HS-27A (cell line): ENCODE results near the gene TRMT11.
"Not testable (repeated sequence)": the region's sequence is repeated elsewhere in the genome, so short reads cannot be mapped to it uniquely, and the experiment has no call there.

Experiments used
- DNase-seq: peaks from one replicate; pipeline ENCODE4 v3.0.0-alpha.2; 2012; ENCODE audit warnings: low read depth, missing footprints

TRMT11 gene

DNA sequence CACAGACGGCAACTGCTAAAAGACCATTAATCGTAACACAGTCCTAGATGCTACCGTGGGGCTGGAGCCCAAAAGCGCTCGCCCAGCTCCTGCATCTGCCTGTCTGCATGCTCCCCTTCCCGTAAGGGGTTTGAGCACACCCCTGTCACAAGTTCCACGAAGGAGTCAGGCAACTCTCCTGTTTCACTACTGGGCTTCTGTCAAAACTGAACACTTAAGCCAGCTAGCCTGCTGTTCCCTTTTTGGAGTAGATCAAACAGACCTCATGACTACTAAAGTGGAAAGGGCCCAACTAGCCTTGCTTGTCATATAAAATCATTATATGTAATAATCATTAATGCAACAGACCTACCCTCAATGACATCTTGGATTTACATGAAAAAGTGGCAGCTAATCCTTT lies 61.3 kb downstream of the TRMT11 start:
- DNase-seq, result no peak

DNA sequence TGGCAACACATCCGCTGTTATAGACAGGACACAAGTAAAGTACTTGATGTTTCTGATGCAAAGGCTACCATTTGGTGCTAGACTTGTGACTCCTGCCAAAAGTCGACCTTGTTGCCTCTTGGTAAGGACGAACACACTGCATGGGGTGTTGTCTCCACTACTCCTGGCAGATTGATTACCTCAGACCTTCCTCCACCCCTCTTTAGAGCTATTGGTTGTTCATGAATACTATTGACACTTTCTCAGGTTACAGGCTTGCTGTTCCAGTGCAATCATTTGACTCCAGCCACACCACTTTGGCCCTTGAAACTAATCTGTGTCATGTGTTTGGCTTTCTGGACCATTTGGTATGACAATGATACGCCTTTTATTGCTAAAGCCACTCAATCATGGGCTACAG lies 62.3 kb downstream of the TRMT11 start:
- DNase-seq, result no peak

DNA sequence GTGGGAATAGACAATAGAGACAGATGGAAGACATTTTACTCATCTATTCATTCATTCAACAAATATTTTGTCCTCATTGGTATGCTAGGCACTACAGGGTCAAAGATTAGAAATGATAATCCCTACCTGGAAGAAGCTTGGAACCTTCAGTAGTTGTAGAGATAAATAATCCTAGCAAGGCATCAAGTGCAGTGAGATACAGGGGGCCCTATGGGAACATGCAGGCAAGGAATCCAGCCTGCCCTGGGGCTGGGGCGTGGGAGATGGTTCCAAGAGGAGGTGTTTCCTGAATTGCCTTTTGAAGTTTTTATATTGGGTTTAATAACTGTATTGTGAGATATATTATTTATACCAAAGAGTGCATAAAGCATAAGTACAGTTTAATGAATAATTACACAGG lies 64.5 kb downstream of the TRMT11 start:
- DNase-seq, result no peak

DNA sequence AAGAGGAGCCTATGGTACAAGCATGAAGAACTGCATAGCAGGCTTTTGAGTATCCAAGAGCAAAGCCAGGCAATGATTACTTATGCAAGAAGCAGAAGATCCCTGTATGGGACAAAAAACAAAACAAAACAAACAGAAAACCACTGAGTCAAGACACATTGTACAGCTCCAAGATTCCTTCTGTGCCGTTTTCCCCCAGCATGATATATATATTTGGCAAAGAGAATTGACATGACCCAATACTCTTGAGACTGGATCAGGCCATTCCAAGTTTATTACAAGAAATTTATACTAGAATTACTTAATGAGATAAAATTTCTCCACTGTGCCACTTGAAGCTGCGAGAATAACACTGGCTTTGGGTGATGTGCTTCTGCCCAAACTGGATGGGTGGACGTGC lies 65.5 kb downstream of the TRMT11 start:
- DNase-seq, result no peak

DNA sequence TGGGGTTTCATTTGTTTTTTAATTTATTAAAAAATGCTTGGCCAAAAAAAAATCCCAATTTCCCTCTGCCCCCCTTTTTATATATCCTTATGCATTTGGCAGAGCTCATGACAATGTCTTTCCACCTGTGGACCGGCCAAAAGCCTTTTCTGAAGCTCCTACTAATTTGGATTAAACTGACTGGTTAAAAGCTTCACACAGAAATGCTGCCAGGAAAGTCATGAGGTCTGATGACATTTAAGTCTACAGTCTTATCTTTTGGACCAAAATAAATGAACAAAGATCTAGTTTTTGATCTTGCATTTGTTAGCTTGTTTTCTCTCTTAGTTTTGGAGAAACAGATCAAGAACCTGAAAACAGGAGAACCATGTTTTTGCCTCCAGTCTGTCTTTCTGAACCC lies 66.1 kb downstream of the TRMT11 start:
- DNase-seq, result no peak

DNA sequence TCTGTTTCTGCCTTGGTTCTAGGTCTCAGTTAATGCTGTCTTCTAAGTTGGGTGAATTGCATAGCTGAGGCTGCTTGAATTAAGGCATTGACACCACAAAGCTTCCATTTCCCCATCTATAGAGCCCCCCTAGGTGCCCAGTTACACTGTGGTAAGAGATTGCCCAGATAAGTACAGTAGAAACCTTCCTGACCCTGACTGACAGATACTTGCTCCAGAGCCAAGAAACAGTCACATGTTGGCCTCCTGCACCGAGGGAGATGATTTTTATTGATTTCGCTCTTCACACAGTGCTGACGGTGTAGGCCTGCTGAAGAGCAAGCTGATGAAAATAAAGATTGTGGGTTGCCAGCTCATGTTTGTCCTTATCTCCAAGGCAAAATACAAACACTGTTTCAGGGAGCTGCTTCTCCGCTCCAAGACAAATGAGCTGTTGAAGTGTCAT lies 67.9 kb downstream of the TRMT11 start:
- DNase-seq, result no peak

DNA sequence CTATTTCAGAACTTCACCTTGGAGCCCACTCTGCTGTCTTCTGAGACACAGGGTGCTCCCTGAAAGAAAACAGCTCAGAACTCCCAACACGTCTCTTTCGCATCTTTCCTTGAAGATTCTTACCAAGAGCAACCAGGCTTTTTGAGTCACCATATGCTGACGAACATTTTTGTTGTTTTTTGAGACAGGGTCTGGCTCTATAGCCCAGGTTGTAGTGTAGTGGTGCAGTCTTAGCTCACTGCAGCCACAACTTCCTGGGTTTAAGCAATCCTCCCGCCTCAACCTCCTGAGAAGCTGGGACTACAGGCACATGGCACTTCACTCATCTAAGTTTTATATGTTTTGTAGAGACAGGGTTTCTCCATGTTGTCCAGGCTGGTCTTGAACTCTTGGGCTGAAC lies 68.5 kb downstream of the TRMT11 start:
- DNase-seq, result no peak

DNA sequence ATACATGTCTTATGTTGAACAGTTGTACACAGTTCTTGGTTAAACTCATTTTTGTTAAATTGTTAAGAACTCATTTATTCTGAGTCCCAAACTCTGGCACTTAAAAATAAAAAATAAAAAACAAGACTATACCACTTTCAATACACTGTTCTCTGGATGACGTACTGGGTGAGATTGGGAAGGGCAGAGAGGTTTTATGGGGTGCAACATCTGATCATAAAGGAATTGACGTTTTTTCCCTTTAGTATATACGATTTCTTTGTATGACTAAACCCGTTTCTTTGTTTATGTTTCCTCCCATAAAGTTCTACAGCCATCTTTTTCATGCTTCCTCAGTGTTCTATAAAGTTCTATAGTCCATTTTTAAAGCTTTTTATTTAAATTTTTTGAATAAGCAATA lies 69.1 kb downstream of the TRMT11 start:
- no peak for DNase-seq

DNA sequence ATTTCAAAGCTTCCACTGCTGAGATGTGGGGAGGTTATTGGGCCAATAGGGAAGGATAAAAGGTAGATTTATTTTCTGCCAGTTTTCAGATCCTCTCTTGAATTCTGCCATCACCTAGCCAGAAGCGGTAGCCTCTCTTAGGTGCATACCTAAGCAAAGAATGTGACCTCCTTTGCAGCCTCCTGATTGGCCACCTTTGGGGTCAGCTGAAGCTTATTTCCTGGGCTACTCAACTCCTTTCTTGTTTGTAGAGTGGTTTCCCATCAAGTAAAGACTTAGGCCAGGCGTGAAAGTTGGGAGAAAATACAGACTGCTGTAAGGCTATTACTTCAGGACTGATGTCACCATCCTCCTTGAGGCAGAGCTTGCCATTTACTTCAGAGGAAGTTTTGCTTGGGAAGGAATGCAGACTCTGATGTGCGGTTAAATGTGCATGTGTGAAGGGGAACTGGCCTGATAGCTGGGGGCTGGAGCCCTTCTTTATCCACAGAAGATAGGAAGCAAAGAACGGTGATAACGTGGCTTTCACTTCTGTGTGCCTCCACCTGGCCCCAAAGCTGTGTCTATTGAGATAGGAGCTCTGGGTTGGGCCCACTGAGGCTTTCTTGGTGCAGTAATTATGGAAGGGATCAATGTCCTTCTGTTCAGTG lies 70.1 kb downstream of the TRMT11 start:
- DNase-seq, result no peak

DNA sequence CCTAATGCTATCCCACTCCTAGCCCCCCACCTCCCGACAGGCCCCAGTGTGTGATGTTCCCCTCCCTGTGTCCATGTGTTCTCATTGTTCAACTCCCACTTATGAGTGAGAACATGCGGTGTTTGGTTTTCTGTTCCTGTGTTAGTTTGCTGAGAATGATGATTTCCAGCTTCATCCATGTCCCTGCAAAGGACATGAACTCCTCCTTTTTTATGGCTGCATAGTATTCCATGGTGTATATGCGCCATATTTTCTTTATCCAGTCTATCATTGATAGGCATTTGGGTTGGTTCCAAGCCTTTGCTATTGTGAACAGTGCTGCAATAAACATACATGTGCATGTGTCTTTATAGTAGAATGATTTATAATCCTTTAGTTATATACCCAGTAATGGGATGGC lies 71.7 kb downstream of the TRMT11 start:
- DNase-seq, result not testable (repeated sequence)

DNA sequence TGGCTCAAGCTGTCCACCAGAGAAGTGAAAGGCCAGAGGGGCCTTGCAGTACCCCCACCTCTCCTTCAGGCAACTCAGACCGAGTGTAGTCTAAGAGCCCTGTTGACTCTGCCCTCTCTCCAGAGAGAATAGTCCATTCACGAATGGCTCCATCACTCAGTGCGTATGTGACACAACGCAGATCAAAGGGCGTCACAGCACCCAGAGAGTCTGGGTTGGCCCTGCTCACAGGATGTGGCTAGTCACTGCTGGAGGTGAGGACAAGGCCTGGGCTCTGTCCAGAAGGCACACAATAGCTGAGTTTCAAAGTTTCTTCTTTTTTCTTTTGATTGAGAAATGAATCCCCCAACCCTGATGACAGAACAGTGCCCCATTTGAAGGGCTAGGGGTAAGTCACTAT lies 74.1 kb downstream of the TRMT11 start:
- no peak for DNase-seq

DNA sequence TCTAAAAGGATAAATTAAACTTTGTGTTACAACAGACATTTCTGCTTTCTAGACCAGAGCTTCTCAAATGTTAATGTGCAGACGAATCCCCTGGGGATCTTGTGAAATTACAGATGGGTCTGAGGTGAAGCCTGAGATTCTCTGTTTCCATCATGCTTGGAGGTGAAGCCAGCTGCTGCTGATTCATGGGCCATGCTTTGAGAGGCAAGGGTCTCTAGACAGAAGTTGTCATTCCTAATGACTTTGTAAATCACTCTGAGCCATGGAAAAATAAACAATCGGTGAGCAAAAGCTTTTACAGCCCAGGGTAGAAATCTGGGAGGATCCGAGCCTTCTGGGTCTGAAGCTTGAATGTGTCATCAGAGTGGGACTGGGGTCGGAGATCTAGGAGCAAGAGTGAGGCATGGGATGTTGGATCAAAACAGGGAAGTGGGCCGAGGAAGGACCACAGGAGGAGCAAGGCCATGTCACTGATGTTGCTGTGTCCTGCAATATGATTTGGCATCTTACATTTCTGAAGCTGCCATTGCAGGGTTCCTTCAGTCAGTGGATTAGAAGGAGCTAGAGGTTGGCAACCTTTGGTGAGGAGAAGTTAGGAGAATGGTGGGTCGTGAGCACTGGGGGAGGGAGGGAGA lies 77.3 kb downstream of the TRMT11 start:
- no peak for DNase-seq

DNA sequence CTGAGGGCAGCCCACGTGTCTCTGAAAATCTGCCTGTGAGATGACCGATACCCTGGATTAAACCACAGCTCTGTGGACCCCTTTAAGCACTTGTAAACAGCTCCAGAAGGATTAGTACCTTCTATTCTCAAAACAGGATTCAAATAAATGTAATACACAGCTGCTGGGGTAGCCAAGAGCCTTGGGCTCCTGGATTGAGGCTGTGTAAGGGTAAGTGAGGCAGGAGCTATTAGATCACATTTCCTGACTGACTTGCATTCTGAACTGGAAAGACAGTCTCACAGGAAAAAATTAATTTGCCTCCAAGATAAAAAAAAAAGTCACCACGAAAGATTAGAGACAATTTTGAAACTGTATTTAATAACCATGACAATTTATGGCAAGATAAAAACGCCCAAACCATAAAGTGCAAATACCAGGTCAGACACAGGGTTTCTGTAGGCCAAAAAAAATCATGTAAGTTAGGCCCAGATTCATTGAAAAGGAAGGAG lies 78.0 kb downstream of the TRMT11 start:
- DNase-seq, result no peak

DNA sequence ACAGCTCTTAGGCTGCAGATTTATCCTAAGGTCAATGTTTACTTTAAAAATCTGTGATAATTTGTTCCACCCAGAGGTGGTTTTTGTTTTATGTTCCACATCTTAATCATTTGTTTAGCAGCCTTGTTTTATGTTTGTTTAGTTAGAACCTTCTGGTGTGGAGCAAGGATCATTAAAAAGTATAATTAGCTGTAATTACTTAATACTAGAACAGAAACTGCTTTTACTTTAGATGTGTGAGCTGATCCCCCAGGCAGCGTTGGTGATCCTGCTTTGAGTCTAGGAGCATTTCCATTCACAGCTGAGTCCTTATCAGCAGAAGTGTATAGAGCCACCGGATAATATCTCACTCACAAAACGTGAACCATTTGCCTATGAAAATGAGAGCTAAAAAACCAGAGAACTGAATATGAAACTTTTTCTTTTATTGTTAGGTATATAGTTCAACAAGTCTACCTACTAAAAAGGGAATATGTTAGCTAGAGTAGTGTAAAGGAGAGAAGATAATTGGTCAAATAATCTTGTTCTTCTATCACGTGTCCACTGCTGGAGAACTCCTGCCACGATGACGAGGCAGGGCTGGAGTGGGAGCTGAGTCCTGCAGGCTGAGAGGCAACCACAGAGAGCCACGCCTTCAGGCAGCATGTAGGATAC lies 78.5 kb downstream of the TRMT11 start:
- DNase-seq, result no peak

DNA sequence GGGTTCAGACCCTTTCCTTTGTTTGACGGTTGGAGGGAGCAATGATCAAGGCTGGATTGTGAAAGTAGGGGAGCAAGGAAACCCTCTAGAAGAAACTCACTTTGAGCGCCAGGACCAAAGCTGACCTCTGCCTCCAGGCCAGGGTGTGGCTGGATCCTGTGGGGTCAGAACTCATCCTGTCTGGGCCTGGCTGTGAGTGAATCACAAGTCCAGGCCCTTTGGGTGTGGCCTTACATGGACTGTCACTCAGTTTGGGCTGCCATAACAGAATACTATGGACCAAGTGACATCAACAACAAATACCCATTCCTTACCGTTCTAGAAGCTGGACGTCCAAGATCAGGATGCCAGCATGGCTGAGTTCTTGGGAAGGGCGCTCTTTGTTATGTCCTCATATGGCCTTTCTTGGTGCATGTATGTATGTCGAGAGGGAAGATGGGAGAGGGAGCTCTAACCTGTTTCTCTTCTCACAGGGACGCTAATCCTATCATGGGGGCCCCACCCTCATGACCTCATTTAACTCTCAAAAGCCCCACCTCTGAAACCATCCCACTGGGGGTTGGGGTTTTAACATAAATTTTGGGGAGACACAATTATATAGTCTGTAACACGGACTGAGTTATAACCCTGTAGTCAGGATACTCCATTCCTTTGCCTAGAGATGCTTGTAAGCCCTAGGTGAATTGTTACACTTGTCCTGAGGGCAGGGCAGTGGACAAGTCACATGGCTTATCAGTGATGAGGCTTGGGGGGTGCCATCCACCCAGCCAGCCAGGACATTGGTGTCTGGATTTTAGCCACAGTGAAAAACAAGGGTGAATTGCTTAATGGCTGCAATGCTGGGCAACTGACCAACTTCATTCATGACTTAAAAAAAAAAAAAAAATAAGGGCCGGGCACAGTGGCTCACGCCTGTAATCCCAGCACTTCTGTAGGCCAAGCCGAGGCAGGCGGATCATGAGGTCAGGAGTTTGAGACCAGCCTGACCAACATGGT lies 80.0 kb downstream of the TRMT11 start:
- DNase-seq, result no peak

DNA sequence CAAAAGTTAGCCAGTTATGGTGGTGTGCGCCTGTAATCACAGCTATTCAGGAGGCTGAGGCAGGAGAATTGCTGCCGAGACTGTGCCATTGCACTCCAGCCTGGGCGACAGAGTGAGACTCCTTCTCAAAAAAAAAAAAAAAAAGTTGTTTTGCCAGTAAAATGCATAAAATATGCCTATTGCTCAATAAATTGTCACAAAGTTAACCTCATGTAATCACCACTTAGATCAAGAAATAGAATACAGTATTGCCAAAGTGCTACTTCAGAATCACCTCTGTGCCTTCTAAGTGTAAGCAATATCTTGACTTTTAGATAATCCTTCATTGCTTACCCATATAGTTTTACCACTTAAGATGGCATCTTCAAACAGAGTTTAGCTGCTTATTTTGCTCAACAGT lies 80.7 kb downstream of the TRMT11 start:
- DNase-seq, result no peak

DNA sequence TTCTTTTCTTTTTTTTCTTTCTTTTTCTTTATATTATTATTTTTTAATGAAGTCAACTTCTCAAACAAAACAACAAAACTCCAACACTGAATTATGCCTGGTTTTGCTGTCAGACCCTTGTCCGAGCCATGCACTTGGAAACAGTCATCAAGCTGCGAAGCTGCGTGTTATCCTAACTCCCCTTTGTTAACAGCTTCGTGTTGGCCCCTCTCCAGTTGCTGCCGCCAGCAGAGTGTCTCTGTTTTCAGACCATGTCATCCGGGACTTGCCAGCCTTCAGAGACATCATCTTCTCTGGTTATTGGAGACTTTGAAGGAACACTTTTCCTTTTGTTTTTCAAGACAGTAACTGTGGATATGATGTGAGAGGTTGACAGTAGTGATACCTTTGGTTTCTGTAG lies 83.1 kb downstream of the TRMT11 start:
- no peak for DNase-seq

DNA sequence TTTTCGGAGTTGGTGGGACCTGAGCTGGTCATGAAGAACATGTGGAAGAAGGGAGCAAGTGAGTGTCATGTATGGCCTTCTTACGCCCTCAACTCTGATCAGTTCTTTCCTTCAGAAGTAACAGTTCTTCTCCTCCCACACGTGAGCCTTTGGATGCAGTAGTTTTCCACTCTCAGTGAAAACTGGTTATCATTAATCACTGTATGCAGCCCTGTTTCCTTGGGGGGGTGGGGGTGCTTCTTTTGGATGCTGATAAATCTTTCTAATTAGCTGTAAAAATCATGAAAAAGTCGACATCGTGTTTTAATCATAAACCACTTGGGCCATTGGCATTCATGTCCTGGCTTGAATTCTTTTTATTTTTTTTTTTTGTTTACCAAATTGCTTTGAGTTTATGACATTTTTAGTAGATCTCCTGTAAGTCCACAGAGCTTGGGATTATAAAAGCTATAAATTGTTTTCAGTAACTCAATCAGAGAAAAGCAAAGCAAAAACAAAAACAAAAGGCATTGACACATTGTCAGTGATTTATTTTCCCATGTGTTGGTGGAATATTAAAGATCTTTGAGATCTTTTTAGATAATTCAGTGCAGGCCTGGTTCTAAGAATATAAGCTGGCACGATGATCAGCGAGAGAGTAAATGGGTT lies 84.8 kb downstream of the TRMT11 start:
- DNase-seq, result no peak

DNA sequence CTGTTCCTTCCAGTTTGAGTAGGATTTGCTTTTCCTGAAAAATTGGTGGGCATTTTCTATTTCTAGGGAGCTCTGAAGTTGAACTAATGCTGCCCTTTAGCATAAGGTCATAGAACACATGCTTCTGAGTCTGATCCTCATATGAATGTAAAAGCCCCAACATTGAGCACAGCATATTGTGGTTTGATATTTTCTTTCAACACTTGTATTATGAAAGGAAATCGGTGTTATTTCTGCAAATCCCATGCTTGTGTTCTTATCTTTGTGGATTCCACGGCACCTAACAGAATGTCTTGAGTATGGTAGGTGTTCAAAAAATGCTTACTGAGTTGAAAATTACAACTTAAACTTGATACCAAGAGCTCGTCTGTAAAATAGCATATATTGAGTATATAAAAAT lies 85.8 kb downstream of the TRMT11 start:
- no peak for DNase-seq

DNA sequence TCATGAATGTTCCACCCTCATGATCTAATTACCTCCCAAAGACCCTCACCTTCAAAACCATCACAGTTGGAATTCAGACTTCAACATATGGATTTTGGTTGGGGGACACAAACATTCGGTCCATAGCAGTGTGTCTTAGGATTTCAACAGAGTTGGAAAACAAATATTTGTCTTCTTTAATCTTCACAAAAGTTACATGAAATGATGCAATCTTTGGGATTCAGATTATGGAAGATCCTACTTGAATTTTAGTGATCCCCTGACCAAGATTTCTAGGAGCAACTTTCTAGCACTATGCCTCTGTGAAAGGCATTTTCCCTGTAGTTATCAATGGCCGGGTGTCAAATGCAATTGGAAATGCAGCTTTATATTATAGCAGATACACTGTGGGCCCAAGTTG lies 86.5 kb downstream of the TRMT11 start:
- DNase-seq, result no peak

DNA sequence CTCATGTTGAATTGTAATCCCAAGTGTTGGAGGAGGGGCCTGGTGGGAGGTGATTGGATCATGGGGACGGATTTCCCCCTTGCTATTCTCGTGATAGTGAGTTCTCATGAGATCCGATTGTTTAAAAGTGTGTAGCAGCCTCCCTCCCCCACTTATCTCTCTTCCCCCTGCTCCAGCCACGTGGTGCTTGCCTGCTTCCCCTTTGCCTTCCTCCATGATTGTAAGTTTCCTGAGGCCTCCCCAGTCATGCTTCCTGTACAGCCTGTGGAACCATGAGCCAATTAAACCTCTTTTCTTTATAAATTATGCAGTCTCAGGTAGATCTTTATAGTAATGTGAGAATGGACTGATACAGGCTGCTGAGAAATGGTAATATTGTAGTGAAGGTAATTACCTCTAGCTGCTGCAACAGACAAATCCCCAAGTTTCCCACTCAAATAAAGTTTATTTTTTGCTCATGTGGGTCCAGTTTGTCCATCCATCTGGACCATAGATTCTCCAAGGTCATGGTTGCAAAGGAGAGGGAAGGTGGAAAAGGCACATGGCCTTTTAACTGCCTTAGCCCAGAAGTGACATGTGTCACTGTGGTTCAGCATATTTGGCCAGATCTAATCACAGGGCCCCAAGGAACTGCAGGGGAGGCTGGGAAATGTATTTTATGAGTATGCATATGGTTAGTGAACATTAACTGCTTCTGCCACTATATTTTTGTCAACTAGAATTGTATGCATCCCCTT lies 89.2 kb downstream of the TRMT11 start:
- no peak for DNase-seq
